Lower leg skin (tissue), 4 donors: ENCODE data around the gene SPPL3. TPM values are rescaled to one million over a fixed set of nuclear protein-coding genes. Genes with fewer than 3 reads are reported as not detected.
A peak's percentile ranks its signal among the peaks of the same experiment; 100 is the strongest.

ENCODE experiments used
- DNase-seq, 2 donors: peaks; one replicate each; pipeline ENCODE4 v3.0.0-alpha.2; 2019; ENCODE audit warnings: low spot score in 2 of 2
- H3K4me3 ChIP-seq: fragments of 200-600 bp; sonication (generic); 2 replicates; pipeline ENCODE4 v1.5.1; 2017; ENCODE audit warnings: mild to moderate bottlenecking, low read depth; ENCODE audit not compliant: poor library complexity, severe bottlenecking
- CTCF ChIP-seq, 3 donors: fragments of 450-650 bp; IDR thresholded peaks; one replicate each; pipeline ENCODE4 v1.5.1; 2016; ENCODE audit warnings: antibody characterized with exemption in 3 of 3, mild to moderate bottlenecking in 3 of 3, moderate library complexity in 2 of 3
- POLR2A ChIP-seq, 2 donors: fragments of 450-650 bp; IDR thresholded peaks; one replicate each; pipeline ENCODE4 v1.6.1; 2016 to 2017; ENCODE audit warnings: antibody characterized with exemption in 2 of 2, mild to moderate bottlenecking in 1 of 2, moderate library complexity in 1 of 2
- WGBS, 2 donors: methylation state at CpG; one replicate each; pipeline ENCODE4 v1.1.5; 2018; 5-methylcytosine and 5-hydroxymethylcytosine counted together
- intact Hi-C: fragments of 100-400 bp; cut with DNase I; formaldehyde crosslinking; loops from one replicate; pipeline ENCODE4 v1.15.0; 2023; ENCODE audit warnings: low total_unique reads
- total RNA-seq, 4 donors: library from RNA; depleted of rRNA; stranded (reverse); fragments of >200 nt; gene quantifications; one replicate each; pipeline ENCODE4 v1.1.0, GENCODE V29; 2016

SPPL3 gene
- total RNA-seq, 4 donors from 2014 or later, result 47.3 to 59.0 (median 52.4) TPM

GRCh38 chr12:120726961-120727360, 177.2 kb downstream of the SPPL3 start:
- TF ChIP-seq CTCF (IDR thresholded peaks at IDR 0.05), result no peak
- no peak for TF ChIP-seq POLR2A (IDR thresholded peaks at IDR 0.05)
- no peak for DNase-seq
- no peak overlapping the region for H3K4me3 ChIP-seq
- 92 to 94% methylated on average over 9 of the region's 9 CpGs for WGBS, 2 donors
- intact Hi-C loops, result no loop called here

- intact Hi-C loops, result no loop called here
- WGBS, 2 donors, result 76 to 80% methylated on average over 9 of the region's 9 CpGs
- H3K4me3 ChIP-seq, result no peak overlapping the region
- no peak for DNase-seq
- TF ChIP-seq CTCF (IDR thresholded peaks at IDR 0.05), result no peak
These were observed 177.7 kb downstream of the SPPL3 start for GRCh38 chr12:120726510-120726793.

- TF ChIP-seq CTCF (IDR thresholded peaks at IDR 0.05), result no peak
- TF ChIP-seq POLR2A (IDR thresholded peaks at IDR 0.05), result no peak
- DNase-seq, result peak; percentile 76 to 97
- H3K4me3 ChIP-seq, result peak within 1 kb of the TSS; percentile 35
- intact Hi-C loops, result no loop called here
- 5 to 14% methylated on average over 20 to 56 of the region's 66 CpGs for WGBS, 2 donors
These were observed 178.3 kb downstream of the SPPL3 start, which contains the start of gene ACADS for GRCh38 chr12:120725659-120726509. Gene ACADS (plus strand): TSS chr12:120725826. CDS start chr12:120725886, 60 bp downstream.

GRCh38 chr12:120725151-120725658, 179.0 kb downstream of the SPPL3 start:
- WGBS, 2 donors, result 28 to 34% methylated on average over 14 of the region's 14 CpGs
- DNase-seq, result no peak
- H3K4me3 ChIP-seq, result no peak overlapping the region
- intact Hi-C loops, result no loop called here
- no peak for TF ChIP-seq CTCF (IDR thresholded peaks at IDR 0.05)
- TF ChIP-seq POLR2A (IDR thresholded peaks at IDR 0.05), result no peak

GRCh38 chr12:120724720-120725119, 179.4 kb downstream of the SPPL3 start:
- WGBS, 2 donors, result 66 to 68% methylated on average over 5 of the region's 5 CpGs
- intact Hi-C loops, result no loop called here
- TF ChIP-seq POLR2A (IDR thresholded peaks at IDR 0.05) (no peak), CTCF (IDR thresholded peaks at IDR 0.05) (no peak)
- no peak overlapping the region for H3K4me3 ChIP-seq
- DNase-seq, result no peak
